ENCODE results near the gene PPP3CB.

Gene PPP3CB

GRCh38 chr10:73512207-73512743 lies 16.5 kb upstream of the PPP3CB start:
- TF ChIP-seq FOXP2 (optimal IDR thresholded peaks at IDR 0.05; ENCODE audit: borderline replicate concordance, extremely low read depth, extremely low read length, insufficient read depth): no peak
- no peak for TF ChIP-seq TAF1 (IDR thresholded peaks at IDR 0.05; ENCODE audit: borderline replicate concordance, insufficient read depth, low read length)
- TF ChIP-seq SIN3A (IDR thresholded peaks at IDR 0.05; ENCODE audit: borderline replicate concordance, insufficient read depth, low read length): no peak
- TF ChIP-seq POLR2AphosphoS5 (IDR thresholded peaks at IDR 0.05; ENCODE audit: low read depth, low read length): no peak
- TF ChIP-seq REST (IDR thresholded peaks at IDR 0.05; ENCODE audit: insufficient read depth in 1 of 2, low read depth in 2 of 2, low read length in 2 of 2): no peak

- no peak for TF ChIP-seq FOXP2 (optimal IDR thresholded peaks at IDR 0.05; ENCODE audit: borderline replicate concordance, extremely low read depth, extremely low read length, insufficient read depth)
- no peak for TF ChIP-seq REST (IDR thresholded peaks at IDR 0.05; ENCODE audit: insufficient read depth in 1 of 2, low read depth in 2 of 2, low read length in 2 of 2)
- no peak for TF ChIP-seq TAF1 (IDR thresholded peaks at IDR 0.05; ENCODE audit: borderline replicate concordance, insufficient read depth, low read length)
- no peak for TF ChIP-seq SIN3A (IDR thresholded peaks at IDR 0.05; ENCODE audit: borderline replicate concordance, insufficient read depth, low read length)
- no peak for TF ChIP-seq POLR2AphosphoS5 (IDR thresholded peaks at IDR 0.05; ENCODE audit: low read depth, low read length)
These were observed 13.9 kb upstream of the PPP3CB start for GRCh38 chr10:73509695-73510094.

GRCh38 chr10:73506491-73506890 lies 10.7 kb upstream of the PPP3CB start:
- TF ChIP-seq SIN3A (IDR thresholded peaks at IDR 0.05; ENCODE audit: borderline replicate concordance, insufficient read depth, low read length): no peak
- no peak for TF ChIP-seq FOXP2 (optimal IDR thresholded peaks at IDR 0.05; ENCODE audit: borderline replicate concordance, extremely low read depth, extremely low read length, insufficient read depth)
- no peak for TF ChIP-seq POLR2AphosphoS5 (IDR thresholded peaks at IDR 0.05; ENCODE audit: low read depth, low read length)
- TF ChIP-seq REST (IDR thresholded peaks at IDR 0.05; ENCODE audit: insufficient read depth in 1 of 2, low read depth in 2 of 2, low read length in 2 of 2): no peak
- TF ChIP-seq TAF1 (IDR thresholded peaks at IDR 0.05; ENCODE audit: borderline replicate concordance, insufficient read depth, low read length): no peak

GRCh38 chr10:73506074-73506473 lies 10.2 kb upstream of the PPP3CB start:
- TF ChIP-seq FOXP2 (optimal IDR thresholded peaks at IDR 0.05; ENCODE audit: borderline replicate concordance, extremely low read depth, extremely low read length, insufficient read depth) (no peak), TAF1 (IDR thresholded peaks at IDR 0.05; ENCODE audit: borderline replicate concordance, insufficient read depth, low read length) (no peak), POLR2AphosphoS5 (IDR thresholded peaks at IDR 0.05; ENCODE audit: low read depth, low read length) (no peak), SIN3A (IDR thresholded peaks at IDR 0.05; ENCODE audit: borderline replicate concordance, insufficient read depth, low read length) (no peak), REST (IDR thresholded peaks at IDR 0.05; ENCODE audit: insufficient read depth in 1 of 2, low read depth in 2 of 2, low read length in 2 of 2) (no peak)

- no peak for TF ChIP-seq REST (IDR thresholded peaks at IDR 0.05; ENCODE audit: insufficient read depth in 1 of 2, low read depth in 2 of 2, low read length in 2 of 2)
- no peak for TF ChIP-seq TAF1 (IDR thresholded peaks at IDR 0.05; ENCODE audit: borderline replicate concordance, insufficient read depth, low read length)
- TF ChIP-seq POLR2AphosphoS5 (IDR thresholded peaks at IDR 0.05; ENCODE audit: low read depth, low read length): no peak
- no peak for TF ChIP-seq FOXP2 (optimal IDR thresholded peaks at IDR 0.05; ENCODE audit: borderline replicate concordance, extremely low read depth, extremely low read length, insufficient read depth)
- TF ChIP-seq SIN3A (IDR thresholded peaks at IDR 0.05; ENCODE audit: borderline replicate concordance, insufficient read depth, low read length): no peak
These were observed 7.2 kb upstream of the PPP3CB start for GRCh38 chr10:73503037-73503436.
